ENCODE data around the gene TOPBP1. TPM values are rescaled to one million over a fixed set of nuclear protein-coding genes. Genes with fewer than 3 reads are reported as not detected.
A peak's percentile ranks its signal among the peaks of the same experiment; 100 is the strongest.
"Not testable (repeated sequence)": the region's sequence is repeated elsewhere in the genome, so short reads cannot be mapped to it uniquely, and the experiment has no call there.

Gene TOPBP1
- total RNA-seq, 2 donors from 2014 or later: 110 to 112 TPM

DNA sequence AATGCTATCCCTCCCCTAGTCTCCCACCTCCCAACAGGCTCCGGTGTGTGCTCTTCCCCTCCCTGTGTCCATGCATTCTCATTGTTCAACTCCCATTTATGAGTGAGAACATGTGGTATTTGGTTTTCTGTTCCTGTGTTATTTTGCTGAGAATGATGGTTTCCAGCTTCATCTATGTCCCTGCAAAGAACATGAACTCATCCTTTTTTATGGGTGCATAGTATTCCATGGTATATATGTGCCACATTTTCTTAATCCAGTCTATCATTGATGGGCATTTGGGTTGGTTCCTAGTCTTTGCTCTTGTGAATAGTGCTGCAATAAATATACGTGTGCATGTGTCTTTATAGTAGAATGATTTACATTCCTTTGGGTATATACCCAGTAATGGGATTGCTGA is 16.3 kb upstream of the TOPBP1 start:
- H3K36me3 Mint-ChIP-seq: peaks cover 0 to 24% of the 10 kb centered on the region in 2 donors
- ATAC-seq; H3K9me3 Mint-ChIP-seq; H3K27ac Mint-ChIP-seq; DNase-seq (ENCODE audit: low spot score in 2 of 2): not testable (repeated sequence)

DNA sequence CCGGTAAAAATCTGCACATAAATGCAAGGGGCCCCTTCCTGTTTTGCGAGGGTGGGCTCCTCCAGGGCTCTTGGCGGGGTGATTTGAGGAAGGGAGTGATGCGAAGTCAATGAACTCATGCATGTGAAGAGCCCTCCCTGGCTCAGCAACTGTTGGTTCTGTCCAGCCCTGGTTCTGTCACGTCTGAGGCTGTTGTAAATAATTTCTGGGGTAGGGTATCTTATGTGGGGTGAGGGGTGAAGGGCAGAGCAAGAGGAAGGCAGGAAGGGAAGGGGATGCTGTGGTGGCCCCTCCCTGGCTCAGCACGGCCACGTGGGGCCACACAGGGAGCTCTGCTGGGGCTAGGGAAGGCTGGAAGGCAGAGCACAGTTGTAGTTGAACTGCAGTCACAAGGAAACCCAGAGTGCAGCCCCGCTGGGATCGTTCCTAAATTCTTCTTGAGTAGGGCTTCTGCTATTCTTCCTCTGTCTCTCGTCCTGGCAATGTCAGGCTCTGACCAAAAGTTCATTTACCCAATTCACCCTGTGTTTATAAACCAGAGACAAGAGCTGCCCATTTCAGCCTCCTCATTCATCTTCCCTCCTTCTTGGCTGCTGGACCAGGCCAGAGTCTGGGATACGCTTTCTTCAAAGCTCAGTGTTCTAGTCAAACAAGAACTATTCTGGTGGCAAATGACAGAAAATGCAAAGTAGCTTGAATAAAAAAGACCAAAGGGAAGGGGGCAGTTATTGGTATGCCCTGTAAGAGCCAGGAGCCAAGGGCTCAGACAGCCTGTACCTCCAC is 14.8 kb upstream of the TOPBP1 start:
- Mint-ChIP-seq H3K9me3 (no peaks in the 10 kb centered on the region), H3K27ac (no peak overlapping the region), H3K36me3 (peaks cover 0 to 12% of the 10 kb centered on the region in 2 donors)
- ATAC-seq: no peak
- DNase-seq (ENCODE audit: low spot score in 2 of 2): no peak

DNA sequence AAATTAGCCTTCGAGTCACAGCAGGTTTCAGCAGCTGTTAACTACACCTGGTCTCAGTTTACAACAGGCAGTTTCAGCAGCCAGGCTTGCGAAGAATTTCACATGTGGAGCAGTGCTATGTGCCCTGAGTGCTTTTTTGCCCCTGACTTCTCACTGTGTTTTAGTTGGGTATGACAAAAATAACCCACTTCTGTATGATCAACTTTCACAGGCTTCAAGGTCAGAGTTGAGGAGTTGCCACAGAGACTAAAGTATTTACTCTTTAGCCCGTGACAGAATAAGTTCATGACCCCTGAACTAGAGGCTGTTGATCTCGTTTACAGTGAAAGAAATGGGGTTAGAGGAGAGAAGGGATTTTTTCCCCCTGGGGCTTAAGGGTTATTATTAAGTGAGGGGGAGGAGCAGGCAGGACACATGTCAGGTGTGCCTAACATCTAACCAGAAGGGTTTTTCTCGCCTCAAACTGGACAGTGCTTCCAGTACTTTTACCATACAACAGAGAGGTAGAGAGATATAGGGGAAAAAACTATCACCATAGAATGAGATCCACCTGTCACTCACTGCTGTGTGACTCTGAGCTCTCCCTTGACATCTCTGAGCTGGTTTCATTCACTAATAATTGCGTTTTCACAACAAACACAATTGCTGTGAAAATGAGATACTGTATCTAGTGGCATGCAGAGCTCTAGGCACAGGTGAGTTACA is 14.0 kb upstream of the TOPBP1 start:
- no peak overlapping the region for H3K27ac Mint-ChIP-seq
- H3K9me3 Mint-ChIP-seq: no peaks in the 10 kb centered on the region
- DNase-seq (ENCODE audit: low spot score in 2 of 2): no peak
- H3K36me3 Mint-ChIP-seq: peaks cover 0 to 4% of the 10 kb centered on the region in 2 donors
- ATAC-seq: no peak

DNA sequence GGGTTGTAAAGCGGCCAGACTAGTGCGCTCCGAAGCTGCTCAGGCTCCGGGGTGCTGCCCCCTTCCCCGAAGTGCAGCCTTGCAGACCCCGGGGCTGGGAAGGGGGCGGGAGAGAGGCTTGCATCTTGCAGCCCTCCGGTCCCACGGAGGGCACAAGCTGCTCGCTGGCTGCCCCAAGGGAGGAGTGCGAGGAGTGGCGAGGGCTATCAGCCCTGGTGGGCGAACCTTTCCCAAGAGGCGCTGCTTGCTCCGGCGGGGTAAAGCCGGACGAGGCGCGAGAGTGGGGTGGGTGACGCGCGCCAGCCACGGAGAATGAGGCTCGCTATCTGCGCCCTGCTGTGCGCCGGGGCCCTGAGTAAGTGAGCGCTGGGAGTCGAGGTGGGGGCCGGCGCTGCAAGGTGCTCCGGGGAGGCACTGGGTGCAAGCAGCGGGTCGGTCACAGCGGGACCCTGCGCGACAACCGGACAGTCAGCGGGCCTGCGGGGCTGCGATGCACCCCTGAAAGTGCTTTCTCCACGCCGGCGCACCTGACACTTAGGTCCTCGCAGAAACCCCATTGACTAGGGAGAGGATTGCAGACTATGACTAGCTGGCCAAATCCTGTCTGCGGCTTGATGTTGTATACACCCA is 12.7 kb upstream of the TOPBP1 start:
- Mint-ChIP-seq H3K36me3 (no peaks in the 10 kb centered on the region), H3K27ac (no peak overlapping the region), H3K9me3 (no peaks in the 10 kb centered on the region)
- DNase-seq (ENCODE audit: low spot score in 2 of 2) (no peak), ATAC-seq (no peak)

DNA sequence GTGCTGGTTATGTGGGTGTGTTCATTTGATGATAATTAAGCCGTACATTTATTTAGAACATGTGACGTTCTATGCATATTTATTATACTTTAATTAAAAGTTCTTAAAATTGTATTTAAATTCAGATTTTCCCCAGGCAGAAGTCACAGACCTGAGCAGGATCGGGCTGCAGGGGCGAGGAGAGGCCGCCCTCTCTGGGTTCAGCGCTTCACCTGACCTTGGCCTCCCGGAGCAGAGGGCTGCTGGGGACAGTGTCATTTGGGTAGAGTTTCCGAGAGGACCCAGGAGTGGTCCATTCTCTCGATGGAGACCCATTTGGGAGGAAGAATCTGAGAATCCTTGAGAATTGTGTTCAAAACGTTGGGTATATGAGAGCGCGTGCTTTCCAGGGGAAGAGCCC is 12.0 kb upstream of the TOPBP1 start:
- no peaks in the 10 kb centered on the region for H3K9me3 Mint-ChIP-seq
- DNase-seq (ENCODE audit: low spot score in 2 of 2) (no peak), ATAC-seq (no peak)
- H3K36me3 Mint-ChIP-seq: no peaks in the 10 kb centered on the region
- no peak overlapping the region for H3K27ac Mint-ChIP-seq

DNA sequence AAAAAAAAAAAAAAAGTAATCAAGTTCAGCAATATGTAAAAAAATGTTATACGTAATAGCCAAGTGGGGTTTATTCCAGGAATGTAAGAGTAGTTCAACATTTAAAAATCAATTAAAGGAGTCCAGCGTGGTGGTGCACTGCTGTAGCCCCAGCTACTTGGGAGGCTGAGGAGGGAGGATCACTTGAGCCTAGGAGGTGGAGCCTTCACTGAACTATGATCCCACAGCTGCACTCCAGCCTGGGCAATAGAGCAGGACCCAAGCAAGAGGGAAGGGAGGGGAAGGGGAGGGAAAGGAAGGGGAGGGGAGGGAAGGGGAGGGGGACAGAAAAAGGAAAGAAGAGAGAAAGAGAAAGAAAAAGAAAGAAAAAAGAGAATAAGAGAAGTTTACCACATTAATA is 10.7 kb upstream of the TOPBP1 start:
- DNase-seq (ENCODE audit: low spot score in 2 of 2): no peak
- Mint-ChIP-seq H3K9me3 (no peaks in the 10 kb centered on the region), H3K36me3 (no peaks in the 10 kb centered on the region), H3K27ac (no peak overlapping the region)
- ATAC-seq: no peak

DNA sequence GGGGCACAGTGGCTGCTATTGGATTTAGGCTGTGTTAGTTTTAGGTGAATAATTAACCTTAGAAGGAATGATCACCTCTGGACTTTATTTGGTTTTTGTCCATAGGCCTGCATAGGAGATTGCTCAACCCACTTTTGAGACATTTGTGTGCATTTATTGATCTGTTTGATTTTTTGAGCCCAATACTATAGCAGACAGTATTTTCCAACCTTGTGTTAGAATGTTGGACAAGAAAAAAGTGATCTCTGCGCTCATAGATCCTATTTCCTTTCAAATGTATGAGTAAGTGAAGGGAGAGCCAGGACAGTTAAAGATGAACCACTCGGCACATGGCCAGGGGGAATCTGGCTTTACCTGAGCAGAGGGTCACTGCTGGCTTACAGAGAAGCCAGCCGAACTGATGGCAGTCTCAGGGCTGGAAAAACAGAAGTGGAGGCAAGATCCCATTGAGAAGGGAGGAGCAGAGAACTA is 8.8 kb upstream of the TOPBP1 start:
- Mint-ChIP-seq H3K9me3 (no peaks in the 10 kb centered on the region), H3K27ac (no peak overlapping the region)
- no peak for ATAC-seq

DNA sequence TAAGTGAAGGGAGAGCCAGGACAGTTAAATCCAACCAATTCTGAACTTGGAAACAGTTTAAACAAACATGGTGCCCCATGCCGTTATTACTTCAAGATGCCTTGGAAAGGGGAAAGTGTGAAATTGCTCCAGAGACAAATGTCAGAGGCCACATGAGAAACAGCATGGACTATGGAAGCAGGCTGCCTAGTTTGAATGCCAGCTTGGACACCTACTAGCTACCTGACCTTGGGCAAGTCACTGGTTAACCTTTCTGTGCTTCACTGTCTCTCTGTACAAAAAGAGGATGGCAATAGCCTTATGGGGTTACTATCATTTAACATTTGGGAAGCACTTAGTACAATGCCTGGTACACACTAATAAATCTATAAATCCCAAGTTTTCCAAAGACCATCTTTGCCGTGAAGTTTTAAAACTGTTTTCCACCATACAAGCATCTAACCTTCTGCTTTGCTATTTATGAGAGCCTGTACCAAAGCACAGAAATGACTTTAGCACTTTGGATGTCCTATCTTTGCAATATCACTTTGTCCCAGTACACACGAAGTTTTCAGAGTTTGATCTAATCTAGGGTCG is 8.3 kb upstream of the TOPBP1 start:
- Mint-ChIP-seq H3K9me3 (no peaks in the 10 kb centered on the region), H3K36me3 (no peaks in the 10 kb centered on the region), H3K27ac (no peak overlapping the region)
- DNase-seq (ENCODE audit: low spot score in 2 of 2): no peak
- no peak for ATAC-seq

More for the DNA sequence above, 8.8 kb upstream of the TOPBP1 start:
- DNase-seq (ENCODE audit: low spot score in 2 of 2): no peak
- H3K36me3 Mint-ChIP-seq: no peaks in the 10 kb centered on the region

DNA sequence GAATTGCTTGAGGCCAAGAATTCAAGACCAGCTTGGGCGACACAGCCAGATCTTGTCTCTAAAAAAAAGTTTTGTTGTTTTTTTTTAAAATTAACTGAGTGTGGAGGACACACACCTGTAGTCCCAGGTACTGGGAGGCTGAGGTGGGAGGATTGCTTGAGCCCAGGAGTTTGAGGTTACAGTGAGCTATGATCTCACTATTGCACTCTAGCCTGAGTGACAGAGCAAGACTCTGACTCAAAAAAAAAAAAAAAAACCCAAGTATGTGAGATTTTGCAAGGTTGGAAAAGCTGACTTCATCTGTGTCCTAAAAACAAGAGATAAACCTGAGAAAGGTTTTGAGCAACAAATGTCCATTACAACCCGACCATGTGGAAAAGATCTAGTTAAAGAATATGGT is 5.4 kb upstream of the TOPBP1 start:
- Mint-ChIP-seq H3K36me3 (peaks cover 1 to 5% of the 10 kb centered on the region in 2 donors), H3K9me3 (no peaks in the 10 kb centered on the region), H3K27ac (peak overlapping the region in 1 of 2 donors; percentile 18)
- ATAC-seq: no peak
- DNase-seq (ENCODE audit: low spot score in 2 of 2): no peak

DNA sequence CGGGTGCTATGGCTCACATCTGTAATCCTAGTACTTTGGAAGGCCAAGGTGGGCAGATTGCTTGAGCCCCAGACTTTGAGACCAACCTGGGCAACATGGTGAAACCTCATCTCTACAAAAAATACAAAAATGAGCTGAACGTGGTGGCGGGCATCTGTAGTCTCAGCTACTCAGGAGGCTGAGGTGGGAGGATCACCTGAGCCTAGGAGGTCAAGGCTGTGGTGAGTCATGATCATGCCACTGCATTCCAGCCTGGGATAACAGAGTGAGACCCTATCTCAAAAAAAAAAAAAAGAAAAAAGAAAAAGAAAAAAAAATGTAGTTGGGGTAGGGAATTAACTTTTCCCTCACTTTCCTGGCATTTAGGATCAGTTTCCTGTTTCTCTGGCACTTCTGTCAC is 3.4 kb upstream of the TOPBP1 start:
- not testable (repeated sequence) for H3K27ac Mint-ChIP-seq

DNA sequence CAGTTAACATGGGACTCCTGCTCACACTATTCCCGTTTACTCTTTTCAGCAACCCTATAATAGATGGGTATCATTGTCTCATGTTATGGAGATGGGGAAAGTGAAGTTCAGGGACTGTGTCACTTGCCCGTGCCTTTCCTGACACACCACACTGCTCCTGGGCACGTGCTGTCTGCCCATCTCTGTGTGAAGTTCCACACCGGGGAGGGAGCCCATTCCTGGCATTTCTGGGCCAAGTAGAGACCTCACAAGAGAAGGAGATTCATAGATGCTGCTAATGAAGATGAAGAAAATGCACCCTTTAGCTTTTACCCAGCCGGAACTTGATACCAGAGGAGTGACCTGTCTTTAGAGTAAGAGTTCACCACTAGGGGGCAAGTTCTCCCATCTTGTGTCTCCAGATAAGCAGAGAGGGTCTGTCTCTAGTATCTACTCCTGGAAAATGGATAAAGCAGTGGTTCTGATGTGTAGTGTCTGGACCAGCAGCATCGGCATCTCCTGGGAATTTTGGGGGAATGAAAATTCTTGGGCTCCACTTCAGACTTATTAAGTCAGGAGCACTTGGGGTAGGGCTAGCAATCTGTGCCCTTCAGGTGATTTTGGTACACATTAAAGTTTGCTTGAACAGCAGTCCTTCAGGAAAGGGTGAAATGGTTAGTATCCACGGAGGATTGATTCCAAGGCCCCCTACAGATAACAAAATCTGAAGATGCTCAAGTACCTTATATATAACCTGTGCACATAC is 2.0 kb upstream of the TOPBP1 start:
- ATAC-seq: peak; percentile 29 to 59
- Mint-ChIP-seq H3K9me3 (no peaks in the 10 kb centered on the region), H3K36me3 (peaks cover 30 to 33% of the 10 kb centered on the region in 2 donors), H3K27ac (peak overlapping the region; percentile 45 to 100)
- peak in 1 of 2 donors; percentile 38 for DNase-seq (ENCODE audit: low spot score in 2 of 2)

More for the DNA sequence above, 3.4 kb upstream of the TOPBP1 start:
- peaks cover 17 to 20% of the 10 kb centered on the region in 2 donors for H3K36me3 Mint-ChIP-seq
- H3K9me3 Mint-ChIP-seq; ATAC-seq; DNase-seq (ENCODE audit: low spot score in 2 of 2): not testable (repeated sequence)

DNA sequence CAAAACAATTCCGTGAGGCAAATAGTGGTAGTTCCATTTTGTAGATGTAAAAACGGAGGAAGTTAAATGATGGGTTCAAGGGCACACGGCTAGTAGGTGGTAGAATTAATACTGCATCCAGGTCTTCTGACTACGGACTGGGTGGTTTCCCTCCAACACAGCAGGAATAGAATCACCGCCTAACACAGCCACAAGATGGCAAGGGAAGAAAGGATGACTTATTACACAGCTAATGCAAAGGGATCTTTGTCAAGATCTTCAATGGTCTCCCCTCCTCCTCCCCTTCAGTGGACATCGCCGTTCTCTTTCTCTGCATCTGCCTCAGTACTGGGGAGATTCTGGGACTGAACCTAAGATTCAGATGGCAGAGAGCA is 524 bp upstream of the TOPBP1 start:
- peak in 1 of 2 donors; percentile 21 for DNase-seq (ENCODE audit: low spot score in 2 of 2)
- H3K36me3 Mint-ChIP-seq: peaks cover 32 to 33% of the 10 kb centered on the region in 2 donors
- H3K9me3 Mint-ChIP-seq: no peaks in the 10 kb centered on the region
- ATAC-seq: peak; percentile 66 to 85
- peak overlapping the region; percentile 99 to 100 for H3K27ac Mint-ChIP-seq

DNA sequence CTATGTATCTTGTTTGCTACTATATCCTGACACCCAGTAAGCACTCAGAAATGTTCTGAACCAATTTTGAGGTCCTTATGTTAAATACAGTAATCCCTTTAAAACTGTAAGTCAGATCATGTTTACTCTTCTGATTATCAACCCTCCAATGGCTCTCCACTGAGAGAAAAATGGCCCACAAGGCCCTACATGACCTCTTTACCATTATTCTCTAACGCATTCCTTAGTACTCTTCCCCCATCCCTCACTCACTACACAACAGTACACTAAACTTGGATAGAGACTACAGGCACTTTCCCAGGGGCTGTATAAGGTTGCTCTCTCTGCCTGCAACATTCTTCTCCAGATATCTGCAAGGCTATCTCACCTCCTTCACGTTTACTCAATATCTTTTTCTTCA is 1.9 kb downstream of the TOPBP1 start:
- ATAC-seq (no peak), DNase-seq (ENCODE audit: low spot score in 2 of 2) (no peak)
- no peak overlapping the region for H3K27ac Mint-ChIP-seq
- no peaks in the 10 kb centered on the region for H3K9me3 Mint-ChIP-seq
- H3K36me3 Mint-ChIP-seq: peaks cover 33 to 47% of the 10 kb centered on the region in 2 donors

DNA sequence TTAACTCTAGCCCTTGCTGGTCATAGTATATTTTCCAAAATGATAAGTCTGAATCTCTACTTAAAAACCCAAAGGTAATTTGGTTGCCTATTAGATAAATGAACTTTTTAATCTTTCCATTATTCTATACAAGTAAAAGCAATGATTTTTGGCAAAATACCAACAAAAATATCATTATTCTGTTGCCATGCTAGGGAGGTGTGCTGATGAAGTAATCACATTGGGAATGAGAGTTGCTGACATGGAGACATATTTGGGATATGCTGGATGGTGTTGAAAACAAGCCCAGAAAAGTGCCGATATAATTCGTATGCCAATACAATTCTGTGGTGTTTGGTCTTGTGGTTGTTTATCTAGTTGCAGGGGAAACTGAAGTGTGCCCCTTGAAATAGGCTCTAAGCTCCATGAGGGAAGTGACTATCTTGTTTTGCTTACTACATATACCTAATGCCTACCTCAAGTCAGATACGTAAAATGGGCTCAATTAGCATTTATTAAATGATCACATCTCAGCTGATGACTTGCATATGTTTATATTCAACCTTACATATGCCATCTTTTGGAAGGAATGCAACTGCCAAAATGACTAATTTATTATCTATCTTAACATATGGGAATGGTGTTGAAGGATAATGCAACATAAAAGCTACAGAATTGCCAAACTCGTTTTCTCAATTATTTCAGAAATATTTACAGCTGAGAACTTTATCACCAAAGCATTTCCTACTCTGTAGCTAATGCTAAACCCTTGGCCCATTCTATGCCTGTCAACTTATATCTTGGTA is 5.8 kb downstream of the TOPBP1 start:
- Mint-ChIP-seq H3K27ac (no peak overlapping the region), H3K9me3 (no peaks in the 10 kb centered on the region), H3K36me3 (peaks cover 17 to 48% of the 10 kb centered on the region in 2 donors)
- no peak for DNase-seq (ENCODE audit: low spot score in 2 of 2)
- no peak for ATAC-seq

DNA sequence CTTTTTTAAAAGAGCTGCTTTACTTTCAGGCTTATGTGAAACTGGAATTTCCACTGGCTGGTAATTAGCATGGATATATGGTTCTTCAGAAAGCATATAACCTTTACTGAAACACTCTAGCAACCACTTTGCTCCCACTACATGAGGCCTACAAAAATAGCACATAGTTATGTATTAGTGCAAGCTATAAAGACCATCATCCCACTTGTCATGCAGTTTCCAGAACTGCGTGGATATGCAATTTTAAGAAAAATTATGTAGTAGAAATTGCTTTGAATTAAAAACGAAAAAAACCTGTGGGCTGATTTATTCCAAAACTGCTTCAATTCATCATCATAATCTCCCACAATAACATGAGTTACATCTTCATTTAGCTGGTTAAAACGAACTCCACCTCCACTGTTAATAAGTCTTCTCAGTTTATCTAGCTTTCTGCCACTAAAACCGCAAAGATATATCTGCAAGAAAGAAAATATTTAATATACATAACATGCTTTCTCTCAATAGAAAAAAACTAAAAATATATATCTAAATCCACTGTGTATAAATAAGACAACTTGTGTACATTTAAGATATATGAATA is 12.2 kb downstream of the TOPBP1 start:
- ATAC-seq (no peak), DNase-seq (ENCODE audit: low spot score in 2 of 2) (no peak)

More for the DNA sequence above, 12.2 kb downstream of the TOPBP1 start:
- H3K36me3 Mint-ChIP-seq: peaks cover 8 to 38% of the 10 kb centered on the region in 2 donors
- H3K9me3 Mint-ChIP-seq: no peaks in the 10 kb centered on the region
- H3K27ac Mint-ChIP-seq: no peak overlapping the region

All from activated naive CD4-positive, alpha-beta T cell treated with anti-CD3 and anti-CD28 coated beads, Interleukin-2, amount 50 U/mL, for 72 hours (primary cell).